DND-41 (cell line): ENCODE data around the gene NOC4L.

Experiments used
- EZH2 ChIP-seq: IDR thresholded peaks from 3 replicates; pipeline ENCODE4 v1.6.1; 2012; ENCODE audit warnings: borderline replicate concordance, low read depth, mild to moderate bottlenecking, moderate library complexity, low read length, inconsistent platforms; ENCODE audit not compliant: severe bottlenecking
- TF ChIP-seq, protein P1 (sequence below): IDR thresholded peaks from 2 replicates; pipeline ENCODE4 v1.5.1; 2012; ENCODE audit warnings: borderline replicate concordance, low read length, moderate library complexity, mild to moderate bottlenecking; ENCODE audit not compliant: poor library complexity, severe bottlenecking; ENCODE audit errors: extremely low read depth

DNA sequence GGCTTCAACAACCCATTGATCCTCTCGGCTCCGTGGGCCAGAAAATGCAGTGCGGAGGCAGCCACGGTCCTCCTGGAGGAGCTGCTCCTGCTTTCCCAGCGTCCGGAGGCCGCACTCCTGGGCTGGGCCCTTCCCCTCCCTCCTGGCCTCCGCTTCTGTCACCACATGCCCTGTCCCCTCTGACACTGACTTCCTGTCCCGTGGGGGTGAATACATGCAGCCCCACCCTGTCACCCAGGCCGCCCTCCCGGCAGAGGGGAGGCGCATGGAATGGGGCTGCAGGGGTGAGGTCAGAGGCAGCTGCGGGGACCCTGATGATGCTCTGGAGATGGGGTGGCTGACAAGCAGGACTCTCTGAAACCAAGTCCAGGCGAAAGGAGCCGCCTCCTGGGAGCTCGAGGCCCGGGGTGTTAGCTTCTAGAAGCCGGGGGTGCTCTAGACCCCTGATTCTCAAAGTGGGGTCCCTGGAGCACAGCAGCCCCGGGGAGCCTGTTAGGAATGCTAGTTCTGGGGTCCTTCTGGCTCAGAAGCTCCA is 32.2 kb downstream of the NOC4L start:
- TF ChIP-seq, protein P1, sequence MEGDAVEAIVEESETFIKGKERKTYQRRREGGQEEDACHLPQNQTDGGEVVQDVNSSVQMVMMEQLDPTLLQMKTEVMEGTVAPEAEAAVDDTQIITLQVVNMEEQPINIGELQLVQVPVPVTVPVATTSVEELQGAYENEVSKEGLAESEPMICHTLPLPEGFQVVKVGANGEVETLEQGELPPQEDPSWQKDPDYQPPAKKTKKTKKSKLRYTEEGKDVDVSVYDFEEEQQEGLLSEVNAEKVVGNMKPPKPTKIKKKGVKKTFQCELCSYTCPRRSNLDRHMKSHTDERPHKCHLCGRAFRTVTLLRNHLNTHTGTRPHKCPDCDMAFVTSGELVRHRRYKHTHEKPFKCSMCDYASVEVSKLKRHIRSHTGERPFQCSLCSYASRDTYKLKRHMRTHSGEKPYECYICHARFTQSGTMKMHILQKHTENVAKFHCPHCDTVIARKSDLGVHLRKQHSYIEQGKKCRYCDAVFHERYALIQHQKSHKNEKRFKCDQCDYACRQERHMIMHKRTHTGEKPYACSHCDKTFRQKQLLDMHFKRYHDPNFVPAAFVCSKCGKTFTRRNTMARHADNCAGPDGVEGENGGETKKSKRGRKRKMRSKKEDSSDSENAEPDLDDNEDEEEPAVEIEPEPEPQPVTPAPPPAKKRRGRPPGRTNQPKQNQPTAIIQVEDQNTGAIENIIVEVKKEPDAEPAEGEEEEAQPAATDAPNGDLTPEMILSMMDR = no peak
- no peak for TF ChIP-seq EZH2
